ENCODE data around the gene SLC12A7.
"Not testable (repeated sequence)": the region's sequence is repeated elsewhere in the genome, so short reads cannot be mapped to it uniquely, and the experiment has no call there.

SLC12A7 gene

GRCh38 chr5:1062761-1063568, 48.9 kb downstream of the SLC12A7 start:
- no peak for DNase-seq (ENCODE audit: low read depth in 2 of 2)

DNA sequence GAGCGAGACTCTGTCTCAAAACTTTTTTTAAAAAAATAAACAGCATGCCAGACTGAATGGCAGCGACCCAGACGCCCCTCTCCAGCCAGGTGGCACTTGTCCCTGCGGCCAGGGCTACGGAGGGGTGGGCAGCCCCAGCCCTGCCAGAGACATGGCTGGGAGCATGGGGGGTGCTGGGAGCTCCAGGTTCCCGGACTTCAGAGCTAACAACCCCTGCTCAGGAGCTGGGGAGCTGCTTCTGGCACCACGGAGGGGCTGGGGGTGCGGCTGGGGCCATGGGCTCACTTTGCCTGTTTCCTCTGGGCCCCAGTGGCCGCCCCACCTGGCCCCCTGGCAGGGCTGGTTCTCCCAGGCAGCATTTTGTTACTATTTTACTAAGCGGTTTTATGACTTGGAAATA, 49.9 kb downstream of the SLC12A7 start:
- no peak for DNase-seq (ENCODE audit: low read depth in 2 of 2)

GRCh38 chr5:1061292-1061691, 50.6 kb downstream of the SLC12A7 start:
- DNase-seq (ENCODE audit: low read depth in 2 of 2) = not testable (repeated sequence)

DNA sequence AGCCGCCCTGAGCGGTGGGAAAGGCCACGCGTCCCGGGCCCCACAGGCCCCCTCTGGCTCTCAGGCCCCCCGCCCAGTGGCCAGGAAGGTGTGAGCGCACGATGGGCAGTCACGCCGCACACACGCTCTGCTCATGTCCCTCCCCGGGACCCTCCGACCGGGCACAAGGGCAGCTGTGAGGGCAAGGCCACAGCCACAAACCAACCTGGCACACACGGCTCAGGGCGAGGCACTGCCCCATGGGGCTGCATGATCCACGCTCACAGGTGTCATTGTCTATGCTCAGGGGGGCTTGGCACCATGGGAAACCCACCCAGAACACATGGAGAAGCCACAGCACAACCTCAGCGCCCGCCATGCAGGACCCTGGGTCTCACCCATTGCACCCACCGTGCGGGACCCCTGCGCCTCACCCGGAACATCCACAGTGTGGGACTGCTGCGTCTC, 51.3 kb downstream of the SLC12A7 start:
- no peak for DNase-seq (ENCODE audit: low read depth in 2 of 2)

DNA sequence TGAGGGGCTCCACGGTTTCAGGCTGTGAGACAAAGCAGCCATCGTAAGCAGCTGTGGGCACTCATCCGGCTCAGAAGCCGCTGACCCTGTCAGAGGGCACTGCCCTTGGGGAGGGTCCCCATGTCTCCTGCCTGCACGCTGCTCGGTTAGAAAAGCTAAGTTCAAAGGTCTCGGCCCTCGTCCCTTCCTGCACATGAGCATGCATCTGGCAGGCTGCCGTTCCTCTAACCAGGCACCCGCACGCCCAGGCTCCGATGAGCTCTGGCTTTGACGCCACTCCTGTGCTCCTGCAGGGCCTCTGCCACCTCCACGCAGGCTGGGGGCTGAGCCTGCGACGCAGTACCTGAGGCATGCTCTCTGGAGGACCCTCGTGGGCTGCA, 52.0 kb downstream of the SLC12A7 start:
- no peak for DNase-seq (ENCODE audit: low read depth in 2 of 2)

DNA sequence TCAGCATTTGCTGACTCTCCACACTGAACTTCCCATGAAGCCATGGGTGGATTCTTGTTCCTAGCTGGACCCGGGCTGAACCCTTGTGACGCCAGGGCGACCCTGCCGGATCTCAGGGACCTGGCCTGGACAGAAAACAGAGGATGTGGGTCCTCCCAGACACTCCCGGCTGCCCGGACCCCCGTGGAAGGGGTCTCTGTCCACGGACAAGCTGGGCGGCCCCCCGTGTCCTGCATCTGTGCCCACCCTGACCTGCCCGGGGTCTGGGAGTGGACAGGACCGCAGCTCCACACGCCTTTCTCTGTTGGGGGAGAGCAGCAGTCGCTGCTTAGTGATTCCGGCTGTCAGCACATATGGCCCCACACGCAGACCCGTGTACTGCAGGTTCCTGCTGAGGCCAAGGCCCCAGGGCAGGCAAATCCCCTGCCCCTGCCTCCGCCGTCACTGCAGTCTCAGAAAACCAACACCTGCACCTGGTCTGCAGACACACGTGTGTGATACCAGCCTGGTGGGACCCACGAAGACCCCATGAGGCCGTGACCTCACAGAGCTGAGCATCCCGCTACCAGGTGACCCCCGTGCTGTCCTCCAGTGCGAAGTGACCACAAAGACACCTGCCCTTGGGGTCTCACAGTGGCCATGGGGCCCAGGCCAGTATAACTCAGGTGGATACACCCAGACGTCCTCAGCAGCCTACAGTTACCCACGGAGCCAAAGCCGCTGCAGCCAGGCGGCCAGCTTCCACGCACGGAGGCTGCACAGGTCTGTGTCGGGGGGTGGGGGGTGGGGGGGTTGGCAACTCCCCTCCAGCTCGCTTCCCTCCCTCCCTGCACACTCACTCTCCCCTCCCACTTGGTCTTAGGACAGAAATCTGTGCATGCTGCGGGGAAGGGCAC, 52.6 kb downstream of the SLC12A7 start:
- DNase-seq (ENCODE audit: low read depth in 2 of 2) = no peak

- DNase-seq (ENCODE audit: low read depth in 2 of 2) = no peak
Measured at GRCh38 chr5:1058083-1058945, 53.5 kb downstream of the SLC12A7 start.

DNA sequence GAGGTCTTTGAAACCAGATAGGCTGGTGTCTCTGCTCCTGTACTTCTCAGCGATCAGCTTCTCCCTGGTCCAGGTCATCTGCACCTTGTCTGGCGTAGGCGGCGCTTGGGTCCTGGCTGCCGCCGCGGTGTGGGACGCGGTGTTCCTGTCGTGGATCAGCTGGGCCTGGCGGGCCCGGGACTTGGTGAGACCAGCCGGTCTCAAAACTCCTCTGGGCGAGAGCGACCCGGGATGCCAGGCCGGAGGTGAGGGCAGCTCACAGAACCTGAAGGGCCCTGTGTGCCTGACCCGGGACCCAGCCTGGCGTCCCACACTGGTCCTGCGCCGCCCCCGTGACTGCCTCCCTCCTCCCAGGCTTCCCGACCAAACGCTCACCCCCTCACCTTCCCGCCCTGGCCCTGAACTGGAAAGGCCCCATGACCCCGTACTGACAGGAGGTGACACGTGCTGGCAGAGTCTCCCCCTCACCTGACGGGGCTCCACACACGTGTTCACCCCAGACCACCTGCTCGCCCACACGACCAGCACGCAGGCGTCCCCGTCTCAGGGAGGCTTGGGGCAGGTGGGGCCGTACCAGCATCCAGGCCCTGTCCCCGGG, 54.3 kb downstream of the SLC12A7 start:
- no peak for DNase-seq (ENCODE audit: low read depth in 2 of 2)

- no peak for DNase-seq (ENCODE audit: low read depth in 2 of 2)
Measured at GRCh38 chr5:1056611-1057484, 55.0 kb downstream of the SLC12A7 start.

DNA sequence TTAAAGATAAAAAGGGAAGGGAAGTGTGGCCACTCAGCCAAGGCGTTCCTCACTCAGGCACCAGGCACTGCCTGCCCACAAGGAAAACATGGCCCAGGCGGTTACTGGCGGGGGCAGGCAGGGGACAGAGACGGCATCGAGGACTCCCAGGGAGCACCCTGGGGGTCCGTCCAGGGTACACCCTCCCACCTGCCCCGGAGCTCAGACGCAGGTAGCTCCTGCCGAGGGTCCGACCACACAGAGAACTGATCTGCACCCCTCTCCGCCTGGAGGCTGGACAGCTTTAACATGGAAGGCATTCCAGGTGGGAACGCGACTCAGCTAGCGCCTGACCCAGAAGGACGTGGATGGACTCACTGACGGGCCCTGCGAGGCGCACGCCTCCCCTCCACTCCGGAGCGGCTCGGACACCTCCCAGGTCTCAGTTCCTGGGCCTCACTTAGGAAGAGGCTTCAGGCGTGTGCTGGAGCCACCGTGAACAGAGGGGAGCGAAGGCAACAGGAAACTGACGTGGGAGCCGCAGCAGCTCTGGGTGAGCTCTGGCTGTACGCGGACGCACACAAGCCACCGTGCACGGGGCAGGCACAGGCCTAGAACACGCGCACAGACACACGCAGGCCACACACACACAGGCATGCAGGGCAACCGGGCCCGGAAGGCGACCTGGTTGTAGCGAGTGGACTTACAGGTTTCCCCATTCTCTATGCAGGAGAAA, 55.8 kb downstream of the SLC12A7 start:
- DNase-seq (ENCODE audit: low read depth in 2 of 2) = no peak

- no peak for DNase-seq (ENCODE audit: low read depth in 2 of 2)
Measured at GRCh38 chr5:1054799-1055775, 56.8 kb downstream of the SLC12A7 start.

DNA sequence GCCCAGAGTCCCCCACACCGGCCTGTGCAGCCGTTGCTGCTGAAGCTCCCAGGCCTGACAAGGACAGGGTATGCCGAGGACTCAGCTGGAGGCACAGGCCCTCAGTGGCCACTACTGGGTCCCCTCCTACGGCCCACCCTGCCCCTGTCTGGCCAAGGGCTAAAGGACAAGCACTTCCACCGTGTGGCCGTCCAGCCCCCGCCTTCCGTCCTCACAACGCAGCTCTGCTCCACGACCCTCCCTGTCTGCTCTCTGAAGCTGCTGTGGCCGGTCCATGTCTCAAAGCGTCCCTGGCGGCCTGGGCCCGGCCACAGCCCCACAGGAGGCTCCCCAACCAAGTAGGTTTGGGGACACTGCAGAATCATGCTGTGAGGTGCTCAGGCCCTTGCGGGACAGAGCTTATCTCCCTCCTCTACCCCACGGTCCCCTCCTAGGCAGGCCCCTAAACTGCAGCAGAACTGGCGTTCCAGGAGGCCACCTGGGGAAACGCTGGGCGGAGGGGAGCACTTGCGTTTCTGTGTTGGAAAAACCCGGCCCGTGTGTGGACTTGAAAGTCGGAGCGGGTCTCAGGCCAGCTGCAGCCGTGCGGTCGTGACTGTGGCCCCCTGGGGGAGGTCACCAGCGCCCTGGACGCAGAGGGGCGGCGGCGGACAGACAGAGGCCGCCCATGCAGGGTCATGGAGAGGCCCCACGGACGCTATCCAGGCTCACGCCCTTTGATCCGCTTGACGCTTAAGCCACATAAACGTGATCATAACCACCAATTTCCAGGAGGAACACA, 57.7 kb downstream of the SLC12A7 start:
- DNase-seq (ENCODE audit: low read depth in 2 of 2) = no peak

- DNase-seq (ENCODE audit: low read depth in 2 of 2) = peak; percentile 33 to 35
Measured at GRCh38 chr5:1053391-1054017, 58.4 kb downstream of the SLC12A7 start.

DNA sequence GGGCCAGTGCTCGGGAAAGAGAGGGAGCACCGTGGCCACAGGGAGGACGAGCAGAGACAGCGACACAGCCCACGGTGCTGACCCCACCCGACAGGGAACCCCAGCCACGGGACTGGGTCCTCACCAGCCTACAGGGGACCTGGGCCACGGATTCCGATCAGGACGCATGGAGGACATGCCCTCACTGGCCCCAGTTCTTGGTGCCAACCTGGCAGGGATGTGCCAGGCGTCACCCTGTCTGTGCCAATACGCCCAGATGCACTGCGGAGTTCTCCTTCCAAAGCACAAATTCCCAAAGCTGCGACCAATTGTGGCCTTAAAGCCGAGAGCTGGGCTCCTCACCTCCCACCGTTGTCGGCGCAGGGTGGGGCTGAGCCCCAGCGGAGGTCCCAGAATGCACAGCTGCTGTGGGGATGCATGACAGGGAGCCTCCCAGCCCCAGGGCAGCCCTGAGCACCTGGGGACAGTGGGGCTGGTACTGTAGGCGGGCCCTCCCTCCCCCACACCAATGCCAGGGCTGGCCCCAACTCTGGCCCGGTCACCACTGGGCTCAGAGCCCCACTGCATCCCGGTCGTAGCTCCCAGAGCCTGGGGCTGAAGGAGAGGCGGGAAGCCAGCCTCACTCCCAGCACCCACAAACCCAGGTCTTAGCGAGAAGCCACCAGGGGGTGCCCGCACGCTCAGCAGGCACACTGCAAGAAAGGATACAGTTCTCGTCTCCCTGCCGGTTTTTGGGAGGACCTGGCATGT, 59.0 kb downstream of the SLC12A7 start:
- no peak for DNase-seq (ENCODE audit: low read depth in 2 of 2)

GRCh38 chr5:1052076-1052475, 59.8 kb downstream of the SLC12A7 start:
- DNase-seq (ENCODE audit: low read depth in 2 of 2) = no peak

DNA sequence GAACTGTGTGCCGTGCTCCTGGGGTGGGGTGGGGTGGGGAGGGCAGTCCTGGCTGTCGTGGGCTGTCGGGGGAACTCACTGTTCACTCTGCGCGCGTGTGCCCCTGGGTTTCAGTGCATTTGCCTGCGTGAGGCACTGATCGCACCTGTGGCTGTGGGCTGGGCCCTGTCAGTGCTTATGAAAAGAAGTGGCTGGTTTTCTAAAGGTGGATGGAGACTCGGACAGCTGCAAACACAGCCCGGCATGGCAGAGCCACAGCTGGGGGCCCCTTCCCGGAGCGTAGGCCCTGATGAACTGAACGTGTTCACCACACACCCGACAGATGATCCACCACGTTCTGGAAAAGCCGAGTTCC, 60.5 kb downstream of the SLC12A7 start:
- no peak for DNase-seq (ENCODE audit: low read depth in 2 of 2)
